Activated CD8-positive, alpha-beta T cell treated with anti-CD3 and anti-CD28 coated beads for 36 hours (primary cell): Measurements from ENCODE around the gene EFCAB6. TPM values are rescaled to one million over a fixed set of nuclear protein-coding genes. Genes with fewer than 3 reads are reported as not detected.

Experiments
- ATAC-seq: fragments of 200-7000 bp; cut with Tn5 transposase; one replicate; pipeline ENCODE4 v1.10.0; 2021; ENCODE audit warnings: mild to moderate bottlenecking, moderate library complexity
- CTCF ChIA-PET: fragments of 350-600 bp; sonication (Branson Sonifier 250); formaldehyde crosslinking; loops from one replicate; lab custom pipeline; 2021; ENCODE audit warnings: antibody characterized with exemption; lab: Charles Lee
- POLR2A ChIA-PET: fragments of 350-600 bp; sonication (Branson Sonifier 250); formaldehyde crosslinking; loops from one replicate; lab custom pipeline; 2021; ENCODE audit warnings: antibody characterized with exemption; lab: Charles Lee
- DNase-seq: peaks from one replicate; pipeline ENCODE4 v3.0.0-alpha.2; 2020
- H3K27ac Mint-ChIP-seq: one replicate; pipeline ENCODE4 v1.8.0; 2021; ENCODE audit warnings: mild to moderate bottlenecking, mixed read lengths
- H3K27me3 Mint-ChIP-seq: one replicate; pipeline ENCODE4 v1.8.0; 2021; ENCODE audit warnings: mixed read lengths
- H3K36me3 Mint-ChIP-seq: one replicate; pipeline ENCODE4 v1.8.0; 2021; ENCODE audit warnings: low read depth, mixed read lengths
- H3K4me1 Mint-ChIP-seq: one replicate; pipeline ENCODE4 v1.8.0; 2021; ENCODE audit warnings: low read depth, mixed read lengths
- H3K4me3 Mint-ChIP-seq: one replicate; pipeline ENCODE4 v1.8.0; 2021; ENCODE audit warnings: mild to moderate bottlenecking, moderate library complexity, mixed read lengths
- H3K9me3 Mint-ChIP-seq: one replicate; pipeline ENCODE4 v1.8.0; 2021; ENCODE audit warnings: mixed read lengths
- intact Hi-C: fragments of 100-400 bp; cut with micrococcal nuclease; formaldehyde crosslinking; loops from one replicate; pipeline ENCODE4 v1.10.0; 2022
- total RNA-seq, 2 experiments: library from RNA; stranded (reverse); gene quantifications; one replicate each; pipeline ENCODE4 v1.2.3, GENCODE V29; 2021
- TF ChIP-seq, protein P1 (sequence below): fragments of 200-600 bp; IDR thresholded peaks from one replicate; pipeline ENCODE4 v1.8.0; 2022; ENCODE audit warnings: antibody characterized with exemption, mild to moderate bottlenecking

EFCAB6 gene
- total RNA-seq, 2 experiments from 2014 or later: 0.16 to 0.29 TPM

DNA sequence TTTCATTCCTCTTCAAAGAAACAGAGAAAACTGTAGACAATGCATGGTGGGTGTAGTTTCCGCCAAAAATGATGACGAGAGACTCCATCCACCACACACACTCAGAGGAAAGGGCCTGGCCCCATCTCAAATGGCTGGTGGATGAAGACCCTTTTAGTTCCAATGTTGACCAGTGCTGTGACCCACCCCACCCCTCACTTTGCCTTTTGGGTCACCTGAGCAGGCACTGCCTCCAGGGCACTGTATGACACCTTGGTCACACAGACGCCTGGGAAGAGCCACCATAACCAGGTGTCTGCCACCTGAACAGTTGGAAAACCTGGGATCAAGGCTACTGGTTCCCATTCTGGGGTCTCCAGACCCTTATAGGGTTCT, 279.0 kb downstream of the EFCAB6 start:
- peaks cover 7% of the 10 kb centered on the region for H3K27me3 Mint-ChIP-seq
- POLR2A ChIA-PET: interaction anchor here (0.9 kb wide), 1 partner anchor 22 kb away, joined by 3 read pairs; no protein-coding TSS in a partner anchor
- no peak overlapping the region for H3K4me3 Mint-ChIP-seq
- no peaks in the 10 kb centered on the region for H3K4me1 Mint-ChIP-seq
- no peak for DNase-seq
- no peak for ATAC-seq
- no peaks in the 10 kb centered on the region for H3K9me3 Mint-ChIP-seq
- intact Hi-C loops: no loop called here
- no peaks in the 10 kb centered on the region for H3K36me3 Mint-ChIP-seq
- CTCF ChIA-PET: no interaction called here
- TF ChIP-seq, protein P1, sequence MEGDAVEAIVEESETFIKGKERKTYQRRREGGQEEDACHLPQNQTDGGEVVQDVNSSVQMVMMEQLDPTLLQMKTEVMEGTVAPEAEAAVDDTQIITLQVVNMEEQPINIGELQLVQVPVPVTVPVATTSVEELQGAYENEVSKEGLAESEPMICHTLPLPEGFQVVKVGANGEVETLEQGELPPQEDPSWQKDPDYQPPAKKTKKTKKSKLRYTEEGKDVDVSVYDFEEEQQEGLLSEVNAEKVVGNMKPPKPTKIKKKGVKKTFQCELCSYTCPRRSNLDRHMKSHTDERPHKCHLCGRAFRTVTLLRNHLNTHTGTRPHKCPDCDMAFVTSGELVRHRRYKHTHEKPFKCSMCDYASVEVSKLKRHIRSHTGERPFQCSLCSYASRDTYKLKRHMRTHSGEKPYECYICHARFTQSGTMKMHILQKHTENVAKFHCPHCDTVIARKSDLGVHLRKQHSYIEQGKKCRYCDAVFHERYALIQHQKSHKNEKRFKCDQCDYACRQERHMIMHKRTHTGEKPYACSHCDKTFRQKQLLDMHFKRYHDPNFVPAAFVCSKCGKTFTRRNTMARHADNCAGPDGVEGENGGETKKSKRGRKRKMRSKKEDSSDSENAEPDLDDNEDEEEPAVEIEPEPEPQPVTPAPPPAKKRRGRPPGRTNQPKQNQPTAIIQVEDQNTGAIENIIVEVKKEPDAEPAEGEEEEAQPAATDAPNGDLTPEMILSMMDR: no peak
- H3K27ac Mint-ChIP-seq: no peak overlapping the region

DNA sequence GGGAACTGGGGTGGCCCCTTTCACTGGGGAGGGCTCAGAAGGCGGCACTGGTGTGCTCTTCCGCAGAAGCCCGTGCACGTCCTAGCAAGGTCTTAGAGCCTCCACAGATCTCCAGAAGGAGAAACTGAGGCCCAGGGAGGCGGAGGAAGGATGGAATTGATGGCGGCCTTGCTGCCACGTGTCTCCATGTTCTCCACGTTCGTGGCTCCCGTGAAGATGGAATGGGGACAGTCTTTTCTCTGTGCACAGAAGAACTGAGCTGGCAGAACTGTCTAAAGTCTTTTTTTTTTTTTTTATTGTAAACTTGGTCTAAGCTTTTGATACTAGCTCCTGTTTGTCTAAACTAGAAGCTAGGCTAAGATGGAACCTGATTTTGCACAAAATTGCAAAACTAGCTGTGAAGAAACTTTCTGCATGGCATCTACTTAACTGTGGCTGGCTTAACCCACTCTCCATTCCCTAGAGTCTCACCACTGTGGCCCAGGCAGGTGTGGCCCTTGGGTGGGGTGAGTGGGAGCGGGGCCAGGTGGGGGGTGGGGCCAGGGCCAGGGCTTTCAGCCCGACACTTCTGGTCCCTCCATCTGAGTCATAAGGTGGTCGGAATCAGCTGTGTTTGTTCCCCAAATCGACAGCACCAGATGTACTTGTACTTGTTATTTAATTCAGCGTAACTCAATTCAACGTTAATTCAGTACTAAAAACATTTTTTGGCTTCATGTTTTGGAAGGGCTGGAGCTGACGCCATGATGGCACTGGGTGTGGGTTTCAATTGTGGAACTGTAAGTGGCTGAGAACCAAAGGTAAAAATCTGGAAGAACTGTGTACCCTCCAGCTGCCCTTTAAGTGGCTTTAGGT, 279.6 kb downstream of the EFCAB6 start:
- Mint-ChIP-seq H3K36me3 (no peaks in the 10 kb centered on the region), H3K27me3 (peaks cover 5% of the 10 kb centered on the region), H3K9me3 (no peaks in the 10 kb centered on the region), H3K27ac (no peak overlapping the region), H3K4me1 (no peaks in the 10 kb centered on the region), H3K4me3 (no peak overlapping the region)
- DNase-seq (no peak), ATAC-seq (no peak)
- POLR2A ChIA-PET: no interaction called here
- TF ChIP-seq, protein P1: no peak
- intact Hi-C loops: no loop called here
- CTCF ChIA-PET: no interaction called here

DNA sequence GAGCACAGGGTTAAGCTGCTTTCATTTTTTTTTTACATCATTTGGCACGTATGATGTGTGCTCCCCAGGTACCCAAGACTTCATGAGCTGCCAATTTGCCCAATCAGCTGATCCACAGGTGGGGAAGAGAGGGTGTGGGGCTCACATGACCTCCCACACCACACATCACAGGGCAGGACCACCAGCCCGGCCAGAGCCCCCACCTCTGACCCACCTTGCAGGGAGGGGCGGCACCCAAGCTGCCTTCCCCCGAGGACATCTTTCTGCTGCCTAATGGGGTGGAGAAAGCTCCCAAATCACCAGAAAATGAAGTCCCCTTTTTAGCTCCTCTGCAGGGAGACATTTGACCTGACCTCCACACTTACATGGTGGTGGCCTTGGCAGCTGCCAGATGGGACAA, 280.5 kb downstream of the EFCAB6 start:
- TF ChIP-seq, protein P1: no peak
- H3K4me1 Mint-ChIP-seq: no peaks in the 10 kb centered on the region
- H3K27ac Mint-ChIP-seq: no peak overlapping the region
- no peaks in the 10 kb centered on the region for H3K36me3 Mint-ChIP-seq
- DNase-seq (no peak), ATAC-seq (no peak)
- H3K27me3 Mint-ChIP-seq: peaks cover 11% of the 10 kb centered on the region
- no peaks in the 10 kb centered on the region for H3K9me3 Mint-ChIP-seq
- CTCF ChIA-PET: no interaction called here
- H3K4me3 Mint-ChIP-seq: no peak overlapping the region
- POLR2A ChIA-PET: no interaction called here
- intact Hi-C loops: no loop called here

DNA sequence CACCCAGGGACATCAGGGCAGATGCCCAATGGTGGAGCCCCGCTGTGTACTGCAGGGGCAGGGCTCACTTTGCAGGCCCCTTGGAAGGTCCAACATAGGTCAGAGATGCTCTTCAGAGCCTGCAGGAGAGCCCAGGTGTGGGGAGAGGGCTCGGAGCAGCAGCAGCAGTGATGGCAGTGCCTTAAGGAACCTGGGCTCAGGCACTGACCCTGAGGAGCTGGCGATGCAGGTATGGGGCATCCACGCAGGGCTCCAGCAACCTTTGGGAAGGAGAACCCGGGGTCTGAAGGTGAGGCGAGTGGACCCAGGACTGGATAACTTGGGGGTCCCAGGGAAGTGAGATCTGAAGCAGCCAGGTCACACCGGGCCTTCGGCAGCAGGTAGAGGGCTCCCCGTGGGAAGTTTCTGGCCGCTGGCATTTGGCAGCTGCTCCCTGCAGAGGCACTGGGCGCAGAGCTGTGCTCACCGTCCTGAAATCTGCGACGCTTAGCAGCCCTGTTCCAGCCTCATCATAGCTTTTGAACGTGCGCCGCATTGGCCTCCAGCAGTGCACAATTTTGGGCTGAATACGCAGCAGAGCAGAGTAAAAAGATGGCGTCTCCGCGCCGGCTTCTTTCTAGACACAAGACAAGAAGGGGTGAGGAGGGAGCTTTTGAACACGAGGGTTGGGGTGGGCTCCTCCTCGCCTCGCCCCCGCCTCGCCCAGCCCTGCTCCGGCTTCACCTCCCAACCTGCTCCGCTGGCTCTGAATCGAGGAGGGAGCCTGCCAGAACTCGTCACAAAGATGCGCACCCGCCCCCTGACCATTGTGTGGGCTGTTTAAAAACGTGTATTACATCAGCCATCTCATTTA, 281.5 kb downstream of the EFCAB6 start:
- ChIA-PET CTCF (no interaction called here), POLR2A (no interaction called here)
- DNase-seq: no peak
- intact Hi-C loops: no loop called here
- no peak overlapping the region for H3K4me3 Mint-ChIP-seq
- H3K36me3 Mint-ChIP-seq: no peaks in the 10 kb centered on the region
- TF ChIP-seq, protein P1: no peak
- no peak overlapping the region for H3K27ac Mint-ChIP-seq
- H3K27me3 Mint-ChIP-seq: peaks cover 10% of the 10 kb centered on the region
- no peaks in the 10 kb centered on the region for H3K9me3 Mint-ChIP-seq
- no peaks in the 10 kb centered on the region for H3K4me1 Mint-ChIP-seq
- no peak for ATAC-seq

DNA sequence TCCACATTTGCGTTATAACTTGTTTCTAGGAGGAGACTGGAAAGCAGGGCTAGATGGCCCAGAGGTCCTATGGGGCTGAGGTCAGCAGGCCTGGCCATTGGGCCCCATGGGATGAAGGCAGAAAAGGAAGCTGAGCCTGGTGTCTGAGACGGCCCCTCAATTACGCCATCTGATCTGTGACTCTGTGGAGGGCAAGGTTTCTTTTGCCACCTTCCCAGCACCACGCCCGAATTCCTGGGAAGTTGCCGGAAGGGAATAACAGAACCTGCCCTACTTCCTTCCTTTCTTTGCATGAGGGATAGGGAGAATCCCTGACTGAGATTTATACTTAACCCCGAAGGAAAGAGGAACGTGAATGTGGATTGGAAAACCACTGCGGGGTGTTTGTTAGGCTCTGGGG, 282.2 kb downstream of the EFCAB6 start:
- H3K27me3 Mint-ChIP-seq: peaks cover 8% of the 10 kb centered on the region
- intact Hi-C loops: no loop called here
- no peaks in the 10 kb centered on the region for H3K9me3 Mint-ChIP-seq
- POLR2A ChIA-PET: no interaction called here
- CTCF ChIA-PET: no interaction called here
- DNase-seq (no peak), ATAC-seq (no peak)
- no peak overlapping the region for H3K27ac Mint-ChIP-seq
- no peak overlapping the region for H3K4me3 Mint-ChIP-seq
- H3K4me1 Mint-ChIP-seq: no peaks in the 10 kb centered on the region
- H3K36me3 Mint-ChIP-seq: no peaks in the 10 kb centered on the region
- TF ChIP-seq, protein P1: no peak
